Coronary artery (tissue), 2 donors: ENCODE measurements around the gene ENAH.

Source experiments
- DNase-seq: peaks from one replicate; pipeline ENCODE4 v3.0.0-alpha.2; 2017; ENCODE audit warnings: low spot score
- H3K27ac ChIP-seq, 2 donors: fragments of 200-600 bp; sonication (generic); one replicate each; pipeline ENCODE4 v1.5.1; 2016 to 2019
- H3K4me3 ChIP-seq: fragments of 200-600 bp; sonication (generic); 2 replicates; pipeline ENCODE4 v1.5.1; 2016; ENCODE audit warnings: mild to moderate bottlenecking, moderate library complexity
- CTCF ChIP-seq: fragments of 200-600 bp; sonication (generic); IDR thresholded peaks from one replicate; pipeline ENCODE4 v1.5.1; 2019; ENCODE audit warnings: antibody characterized with exemption

Gene ENAH

GRCh38 chr1:225451340-225451739 is 201.6 kb downstream of the ENAH start:
- no peak for TF ChIP-seq CTCF
- peak overlapping the region in 1 of 2 donors; percentile 53 for H3K27ac ChIP-seq
- peak; percentile 70 for DNase-seq
- H3K4me3 ChIP-seq = no peak overlapping the region

GRCh38 chr1:225450491-225451191 is 202.3 kb downstream of the ENAH start:
- no peak overlapping the region for H3K4me3 ChIP-seq
- H3K27ac ChIP-seq = peak overlapping the region in 1 of 2 donors; percentile 53
- peak; percentile 59 for DNase-seq
- no peak for TF ChIP-seq CTCF

GRCh38 chr1:225449774-225450173 is 203.1 kb downstream of the ENAH start:
- no peak overlapping the region for H3K4me3 ChIP-seq
- DNase-seq = peak; percentile 62
- no peak for TF ChIP-seq CTCF
- no peak overlapping the region for H3K27ac ChIP-seq

- no peak for TF ChIP-seq CTCF
- Histone ChIP-seq H3K27ac (peak overlapping the region in 1 of 2 donors; percentile 18), H3K4me3 (no peak overlapping the region)
- DNase-seq = peak; percentile 19
Measured at GRCh38 chr1:225449261-225449660, 203.7 kb downstream of the ENAH start.

GRCh38 chr1:225448146-225448805 is 204.6 kb downstream of the ENAH start:
- no peak for TF ChIP-seq CTCF
- H3K4me3 ChIP-seq = peak overlapping the region; percentile 57
- DNase-seq = peak; percentile 73
- H3K27ac ChIP-seq = peak overlapping the region; percentile 80 to 85

- peak; percentile 79 for DNase-seq
- Histone ChIP-seq H3K4me3 (peak overlapping the region; percentile 57), H3K27ac (peak overlapping the region; percentile 80 to 85)
- TF ChIP-seq CTCF = no peak
Measured at GRCh38 chr1:225447650-225448089, 205.3 kb downstream of the ENAH start.
